Panc1 (cell line): ENCODE results near the gene LGI2. TPM values are rescaled to one million over a fixed set of nuclear protein-coding genes. Genes with fewer than 3 reads are reported as not detected.

Source experiments
- ATAC-seq: fragments of 200-7000 bp; cut with Tn5 transposase; 2 replicates; pipeline ENCODE4 v1.9.1; 2020; ENCODE audit warnings: mild to moderate bottlenecking, moderate library complexity
- BruUV-seq: library from RNA; stranded (reverse); fragments of 400-500 nt; replicated peaks from 2 replicates; lab custom pipeline; 2021; lab: Mats Ljungman, UMichigan
- CTCF ChIA-PET: fragments of 300-600 bp; sonication (Branson Sonifier 250); formaldehyde crosslinking; loops from one replicate; lab custom pipeline; 2022; ENCODE audit warnings: antibody characterized with exemption; lab: Charles Lee
- POLR2A ChIA-PET: fragments of 300-600 bp; sonication (Branson Sonifier 250); formaldehyde crosslinking; loops from one replicate; lab custom pipeline; 2022; ENCODE audit warnings: antibody characterized with exemption; lab: Charles Lee
- DNase-seq: peaks from one replicate; pipeline ENCODE4 v3.0.0-alpha.2; 2010; ENCODE audit warnings: low read depth, low spot score
- H3K27ac ChIP-seq: 2 replicates; pipeline ENCODE4 v1.5.1; 2011; ENCODE audit warnings: mild to moderate bottlenecking, low read length, inconsistent platforms
- H3K27me3 ChIP-seq: fragments of 200-500 bp; sonication (Bioruptor generic); 2 replicates; pipeline ENCODE4 v1.6.0; 2014; ENCODE audit warnings: low read length, inconsistent platforms; ENCODE audit not compliant: control insufficient read depth, insufficient read depth
- H3K36me3 ChIP-seq: fragments of 200-500 bp; sonication (Bioruptor generic); 2 replicates; pipeline ENCODE4 v1.5.1; 2014; ENCODE audit warnings: inconsistent platforms, mild to moderate bottlenecking, low read length, moderate library complexity; ENCODE audit not compliant: control insufficient read depth, insufficient read depth
- H3K4me1 ChIP-seq: 2 replicates; pipeline ENCODE4 v1.5.1; 2011; ENCODE audit warnings: inconsistent platforms, mild to moderate bottlenecking, low read length, moderate library complexity; ENCODE audit not compliant: control insufficient read depth, insufficient read depth
- H3K4me3 ChIP-seq, 2 experiments: 2 replicates each; pipeline ENCODE4 v1.5.1; 2011 to 2012; ENCODE audit warnings: low read depth in 2 of 2, low read length in 2 of 2, mild to moderate bottlenecking in 2 of 2, inconsistent platforms in 1 of 2, moderate library complexity in 1 of 2
- H3K9me3 ChIP-seq: fragments of 200-500 bp; sonication (Bioruptor generic); 2 replicates; pipeline ENCODE4 v1.5.1; 2014; ENCODE audit warnings: low read depth, mild to moderate bottlenecking, inconsistent platforms, low read length, moderate library complexity; ENCODE audit not compliant: control insufficient read depth, insufficient read depth
- POLR2AphosphoS5 ChIP-seq: IDR thresholded peaks from 2 replicates; pipeline ENCODE4 v1.6.1; 2012; ENCODE audit warnings: mild to moderate bottlenecking, low read depth, low read length, moderate library complexity
- SIN3A ChIP-seq: IDR thresholded peaks from 2 replicates; pipeline ENCODE4 v1.6.1; 2012; ENCODE audit warnings: low read depth, mild to moderate bottlenecking, low read length, moderate library complexity, borderline replicate concordance; ENCODE audit not compliant: insufficient read depth
- TCF7L2 ChIP-seq: IDR thresholded peaks from 2 replicates; pipeline ENCODE4 v1.6.1; 2011; ENCODE audit warnings: mild to moderate bottlenecking, low read depth, low read length, inconsistent platforms
- in situ Hi-C: cut with HindIII; loops from 2 replicates; pipeline ENCODE4 v1.10.0; 2016; ENCODE audit warnings: low sequenced_read_pairs, low pct_unique_long_range_greater_than_20kb
- intact Hi-C: fragments of 100-400 bp; cut with micrococcal nuclease; formaldehyde crosslinking; loops from one replicate; pipeline ENCODE4 v1.10.0; 2022; ENCODE audit not compliant: unreplicated experiment
- total RNA-seq: library from RNA; stranded (reverse); gene quantifications from one replicate; pipeline ENCODE4 v1.2.1, GENCODE V29; 2021; ENCODE audit not compliant: unreplicated experiment
- TF ChIP-seq, protein P1 (sequence below): fragments of 450-650 bp; IDR thresholded peaks from 2 replicates; pipeline ENCODE4 v1.5.1; 2017; ENCODE audit warnings: mild to moderate bottlenecking
- TF ChIP-seq, protein P2 (sequence below), 2 experiments: IDR thresholded peaks; 2 replicates each; pipeline ENCODE4 v1.6.1; 2011 to 2012; ENCODE audit warnings: low read depth in 2 of 2, control low read depth in 1 of 2, low read length in 1 of 2, mild to moderate bottlenecking in 1 of 2, moderate library complexity in 1 of 2; ENCODE audit not compliant: insufficient read depth in 1 of 2

LGI2 gene
- total RNA-seq, 1 experiment from 2014 or later: not detected

- in situ Hi-C loops (no loop called here), intact Hi-C loops (no loop called here)
- no peak for ATAC-seq
- no peak overlapping the region for H3K4me3 ChIP-seq
- H3K27ac ChIP-seq: no peak overlapping the region
- no peak for DNase-seq
- TF ChIP-seq SIN3A: no peak
- TF ChIP-seq, protein P1, sequence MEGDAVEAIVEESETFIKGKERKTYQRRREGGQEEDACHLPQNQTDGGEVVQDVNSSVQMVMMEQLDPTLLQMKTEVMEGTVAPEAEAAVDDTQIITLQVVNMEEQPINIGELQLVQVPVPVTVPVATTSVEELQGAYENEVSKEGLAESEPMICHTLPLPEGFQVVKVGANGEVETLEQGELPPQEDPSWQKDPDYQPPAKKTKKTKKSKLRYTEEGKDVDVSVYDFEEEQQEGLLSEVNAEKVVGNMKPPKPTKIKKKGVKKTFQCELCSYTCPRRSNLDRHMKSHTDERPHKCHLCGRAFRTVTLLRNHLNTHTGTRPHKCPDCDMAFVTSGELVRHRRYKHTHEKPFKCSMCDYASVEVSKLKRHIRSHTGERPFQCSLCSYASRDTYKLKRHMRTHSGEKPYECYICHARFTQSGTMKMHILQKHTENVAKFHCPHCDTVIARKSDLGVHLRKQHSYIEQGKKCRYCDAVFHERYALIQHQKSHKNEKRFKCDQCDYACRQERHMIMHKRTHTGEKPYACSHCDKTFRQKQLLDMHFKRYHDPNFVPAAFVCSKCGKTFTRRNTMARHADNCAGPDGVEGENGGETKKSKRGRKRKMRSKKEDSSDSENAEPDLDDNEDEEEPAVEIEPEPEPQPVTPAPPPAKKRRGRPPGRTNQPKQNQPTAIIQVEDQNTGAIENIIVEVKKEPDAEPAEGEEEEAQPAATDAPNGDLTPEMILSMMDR: no peak
- TF ChIP-seq, protein P2, sequence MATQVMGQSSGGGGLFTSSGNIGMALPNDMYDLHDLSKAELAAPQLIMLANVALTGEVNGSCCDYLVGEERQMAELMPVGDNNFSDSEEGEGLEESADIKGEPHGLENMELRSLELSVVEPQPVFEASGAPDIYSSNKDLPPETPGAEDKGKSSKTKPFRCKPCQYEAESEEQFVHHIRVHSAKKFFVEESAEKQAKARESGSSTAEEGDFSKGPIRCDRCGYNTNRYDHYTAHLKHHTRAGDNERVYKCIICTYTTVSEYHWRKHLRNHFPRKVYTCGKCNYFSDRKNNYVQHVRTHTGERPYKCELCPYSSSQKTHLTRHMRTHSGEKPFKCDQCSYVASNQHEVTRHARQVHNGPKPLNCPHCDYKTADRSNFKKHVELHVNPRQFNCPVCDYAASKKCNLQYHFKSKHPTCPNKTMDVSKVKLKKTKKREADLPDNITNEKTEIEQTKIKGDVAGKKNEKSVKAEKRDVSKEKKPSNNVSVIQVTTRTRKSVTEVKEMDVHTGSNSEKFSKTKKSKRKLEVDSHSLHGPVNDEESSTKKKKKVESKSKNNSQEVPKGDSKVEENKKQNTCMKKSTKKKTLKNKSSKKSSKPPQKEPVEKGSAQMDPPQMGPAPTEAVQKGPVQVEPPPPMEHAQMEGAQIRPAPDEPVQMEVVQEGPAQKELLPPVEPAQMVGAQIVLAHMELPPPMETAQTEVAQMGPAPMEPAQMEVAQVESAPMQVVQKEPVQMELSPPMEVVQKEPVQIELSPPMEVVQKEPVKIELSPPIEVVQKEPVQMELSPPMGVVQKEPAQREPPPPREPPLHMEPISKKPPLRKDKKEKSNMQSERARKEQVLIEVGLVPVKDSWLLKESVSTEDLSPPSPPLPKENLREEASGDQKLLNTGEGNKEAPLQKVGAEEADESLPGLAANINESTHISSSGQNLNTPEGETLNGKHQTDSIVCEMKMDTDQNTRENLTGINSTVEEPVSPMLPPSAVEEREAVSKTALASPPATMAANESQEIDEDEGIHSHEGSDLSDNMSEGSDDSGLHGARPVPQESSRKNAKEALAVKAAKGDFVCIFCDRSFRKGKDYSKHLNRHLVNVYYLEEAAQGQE (IDR thresholded peaks at IDR 0.05; ENCODE audit: insufficient read depth in 1 of 2, low read depth in 2 of 2, low read length in 1 of 2): no peak
- no peak for TF ChIP-seq POLR2AphosphoS5
- no peak for TF ChIP-seq TCF7L2
- peaks cover 8% of the 10 kb centered on the region for H3K27me3 ChIP-seq
- H3K4me1 ChIP-seq: no peaks in the 10 kb centered on the region
- no peaks in the 10 kb centered on the region for H3K36me3 ChIP-seq
- ChIA-PET CTCF (no interaction called here), POLR2A (no interaction called here)
- no TSS peak for BruUV-seq
- no peaks in the 10 kb centered on the region for H3K9me3 ChIP-seq
Measured at GRCh38 chr4:25033526-25033925, 2.8 kb upstream of the LGI2 start.

- intact Hi-C loops (no loop called here), in situ Hi-C loops (no loop called here)
- CTCF ChIA-PET: interaction anchor here (0.6 kb wide), 1 partner anchor 124 kb away, joined by 3 read pairs; no protein-coding TSS in a partner anchor
- ATAC-seq: no peak; the same call in 1 of the 2 replicates
- Histone ChIP-seq H3K27me3 (peaks cover 14% of the 10 kb centered on the region), H3K27ac (no peak overlapping the region), H3K36me3 (no peaks in the 10 kb centered on the region), H3K4me1 (no peaks in the 10 kb centered on the region), H3K9me3 (no peaks in the 10 kb centered on the region), H3K4me3 (no peak overlapping the region)
- DNase-seq: no peak
- POLR2A ChIA-PET: interaction anchor here (0.6 kb wide), 1 partner anchor 11 kb away, joined by 3 read pairs; no protein-coding TSS in a partner anchor
- TF ChIP-seq, protein P1: 0 out of 2 replicates have a peak, but pooled peaks have one; percentile 5
- TF ChIP-seq POLR2AphosphoS5: no peak
- no peak for TF ChIP-seq TCF7L2
- no peak for TF ChIP-seq SIN3A
- BruUV-seq: no TSS peak
Measured at GRCh38 chr4:25032126-25032525, 1.4 kb upstream of the LGI2 start.
